EH (cell line): ENCODE measurements around the gene OSTN.
"Not testable (repeated sequence)": the region's sequence is repeated elsewhere in the genome, so short reads cannot be mapped to it uniquely, and the experiment has no call there.

Experiments
- DNase-seq: peaks from one replicate; pipeline ENCODE4 v3.0.0-alpha.2; 2015; ENCODE audit warnings: low read depth

OSTN gene

DNA sequence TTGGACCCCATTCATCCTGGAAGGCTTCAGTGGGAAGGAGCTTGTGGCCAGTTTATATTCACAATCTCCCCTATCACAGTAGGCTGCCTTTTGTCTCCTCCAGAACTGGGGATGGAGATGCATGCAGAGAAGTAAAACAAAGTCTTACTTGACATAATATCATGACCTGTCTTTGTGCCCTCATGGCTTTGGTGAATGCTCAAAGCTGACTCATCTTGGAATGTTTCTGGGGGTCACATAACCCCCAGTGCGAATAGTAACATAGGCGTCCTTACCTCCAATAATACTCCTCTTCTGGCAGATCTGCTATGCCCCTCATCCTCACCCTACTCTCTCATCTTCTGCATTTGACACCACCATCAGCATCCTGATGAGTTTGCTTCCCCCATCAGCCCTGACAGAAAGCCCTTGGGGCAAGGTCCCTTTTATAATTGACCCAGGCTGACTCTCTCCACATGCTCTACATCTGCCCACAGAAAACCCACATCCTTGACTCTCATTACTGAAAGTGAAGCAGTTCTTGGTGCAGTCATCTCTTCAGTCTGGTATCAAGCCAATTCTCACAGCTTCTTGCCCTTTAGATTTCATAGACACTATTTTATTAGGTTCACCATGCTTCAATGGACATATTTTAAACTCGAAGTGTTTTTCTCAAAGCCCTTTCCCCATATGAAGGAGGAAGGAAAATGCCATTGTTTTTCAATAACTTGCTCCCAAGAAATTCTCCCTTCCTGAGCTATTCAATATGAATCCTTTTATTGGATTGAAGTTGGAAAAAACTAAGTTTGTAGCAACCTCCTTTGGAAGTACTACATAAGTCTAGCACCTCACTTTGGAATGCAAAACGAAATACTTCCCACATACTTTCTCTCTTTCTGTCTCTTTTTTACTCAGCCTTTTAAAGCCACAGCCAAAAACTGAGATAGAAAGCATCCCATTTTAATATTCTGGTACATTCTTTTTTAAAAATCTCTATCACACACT is 36.6 kb downstream of the OSTN start:
- peak; percentile 91 for DNase-seq

DNA sequence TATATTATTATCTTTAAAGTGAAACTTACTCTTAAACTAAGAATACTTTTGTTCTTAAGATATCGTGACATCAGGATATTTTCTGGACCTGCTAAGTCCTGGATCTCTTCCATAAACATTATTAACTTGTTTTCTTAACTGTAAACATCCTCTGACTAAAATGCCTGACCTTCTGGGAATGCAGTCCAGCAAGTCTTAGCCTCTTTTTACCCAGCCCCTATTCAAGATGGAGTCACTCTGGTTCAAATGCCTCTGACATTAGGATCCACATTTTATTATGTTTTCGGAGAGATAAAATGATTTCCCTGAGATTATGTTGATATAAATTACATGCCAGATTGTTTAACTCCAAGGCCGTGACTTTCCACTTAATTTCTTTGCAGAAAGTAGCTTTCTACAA is 37.6 kb downstream of the OSTN start:
- peak; percentile 90 for DNase-seq

DNA sequence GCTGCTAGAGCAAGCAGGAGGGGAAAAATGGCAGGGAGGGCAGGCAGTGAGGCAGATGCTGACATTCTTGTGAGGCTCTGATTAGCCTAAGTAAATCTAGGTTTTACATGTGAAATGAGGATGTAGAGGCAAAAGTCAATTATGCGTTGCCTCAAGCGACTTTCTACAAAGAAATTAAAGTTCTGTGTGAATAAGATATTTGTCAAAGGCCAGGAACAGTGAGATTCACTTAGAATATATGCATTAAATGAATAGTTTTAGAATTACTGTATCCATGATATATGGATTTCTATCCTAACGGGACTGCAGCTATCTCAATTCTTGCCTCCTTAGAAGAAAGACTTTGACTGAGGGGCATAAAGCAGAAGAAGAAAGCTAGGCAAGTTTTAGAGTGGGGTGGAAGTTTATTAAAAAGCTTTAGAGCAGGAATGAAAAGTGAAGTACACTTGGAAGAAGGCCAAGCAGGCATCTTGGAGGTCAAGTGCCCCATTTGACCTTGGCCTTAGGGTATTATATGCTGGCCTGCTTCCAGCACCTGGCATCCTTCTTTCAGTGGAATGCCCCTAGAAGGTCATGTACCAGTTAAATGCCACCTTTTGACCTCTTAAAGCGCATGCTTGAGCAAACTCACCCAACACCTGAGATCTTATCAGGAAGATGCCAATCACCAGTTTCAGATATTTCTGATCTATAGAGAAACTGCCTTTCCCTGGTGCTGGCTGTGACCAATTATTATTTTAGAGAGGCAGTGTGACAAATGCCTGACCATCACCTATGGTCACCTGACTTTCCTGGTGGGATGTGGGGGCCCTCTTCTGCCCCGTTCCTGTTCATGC is 38.2 kb downstream of the OSTN start:
- no peak for DNase-seq

DNA sequence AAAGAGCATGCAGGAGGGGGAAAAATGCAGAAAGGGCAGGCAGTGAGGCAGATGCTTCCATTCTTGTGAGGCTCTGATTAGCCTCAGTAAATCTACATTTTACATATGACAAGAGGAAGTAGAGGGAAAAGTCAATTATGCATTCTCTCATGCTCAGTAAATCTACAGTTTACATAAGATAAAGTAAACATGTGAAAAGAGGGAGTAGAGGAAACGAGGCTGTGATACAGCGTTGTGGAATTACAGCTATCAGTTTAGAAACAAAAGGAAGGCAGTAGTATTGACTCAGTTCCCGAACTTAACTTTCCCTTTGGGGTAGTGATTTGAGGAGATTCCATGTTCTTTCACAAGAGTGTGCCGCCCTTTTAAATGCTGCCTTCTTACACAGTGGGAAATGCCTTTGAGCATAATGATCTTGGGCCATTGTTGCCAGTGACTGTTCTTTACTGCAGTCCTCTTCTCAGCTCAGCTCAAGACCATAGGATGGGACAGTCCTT is 39.3 kb downstream of the OSTN start:
- DNase-seq: peak; percentile 89

DNA sequence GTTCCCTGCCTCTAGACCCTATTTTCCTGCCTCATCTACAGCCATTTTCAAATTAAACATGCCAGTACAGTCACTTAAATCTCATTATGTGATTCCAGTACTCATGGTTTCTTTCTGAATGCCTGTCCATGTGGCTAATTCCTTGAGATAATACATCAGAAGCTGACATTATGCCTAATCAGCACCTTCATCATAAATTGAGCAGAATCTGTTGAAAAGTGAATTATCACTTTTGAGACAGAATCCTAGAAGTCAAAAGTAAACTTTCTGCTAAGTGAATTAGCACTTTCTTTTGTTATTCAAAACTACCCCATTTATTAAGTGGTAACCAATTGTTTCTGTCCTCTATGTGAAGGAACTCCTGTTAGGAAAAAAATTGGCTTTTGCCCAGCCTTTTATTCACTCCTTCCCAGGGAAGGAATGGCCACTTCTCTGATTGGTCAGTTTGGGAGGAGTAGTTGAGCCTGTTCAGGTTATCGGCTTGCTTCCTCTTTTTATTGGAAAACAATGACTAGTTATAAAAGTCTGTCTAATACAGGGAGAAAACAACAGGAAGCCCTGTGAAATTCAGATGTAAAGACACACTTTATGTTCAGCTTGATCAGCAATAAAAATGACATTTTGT is 40.5 kb downstream of the OSTN start:
- peak; percentile 13 for DNase-seq

DNA sequence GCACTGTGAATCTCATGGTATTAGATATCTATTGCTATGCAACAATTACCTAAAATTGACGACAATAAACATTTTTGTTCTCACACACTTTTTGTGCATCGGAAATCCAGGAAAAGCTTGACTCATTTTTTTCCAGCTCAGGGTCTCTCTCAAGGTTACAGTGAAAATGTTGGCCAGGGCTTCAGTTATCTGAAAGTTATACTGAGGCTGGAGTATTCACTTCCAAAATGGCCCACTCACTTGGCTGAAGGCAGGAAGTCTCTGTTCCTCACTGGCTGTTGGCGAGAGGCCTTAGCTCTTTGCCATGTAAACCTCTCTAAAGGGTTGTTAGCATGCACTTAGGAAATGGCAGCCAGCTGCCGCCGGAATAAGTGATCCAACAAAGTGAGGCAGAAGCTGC is 41.4 kb downstream of the OSTN start:
- no peak for DNase-seq

DNA sequence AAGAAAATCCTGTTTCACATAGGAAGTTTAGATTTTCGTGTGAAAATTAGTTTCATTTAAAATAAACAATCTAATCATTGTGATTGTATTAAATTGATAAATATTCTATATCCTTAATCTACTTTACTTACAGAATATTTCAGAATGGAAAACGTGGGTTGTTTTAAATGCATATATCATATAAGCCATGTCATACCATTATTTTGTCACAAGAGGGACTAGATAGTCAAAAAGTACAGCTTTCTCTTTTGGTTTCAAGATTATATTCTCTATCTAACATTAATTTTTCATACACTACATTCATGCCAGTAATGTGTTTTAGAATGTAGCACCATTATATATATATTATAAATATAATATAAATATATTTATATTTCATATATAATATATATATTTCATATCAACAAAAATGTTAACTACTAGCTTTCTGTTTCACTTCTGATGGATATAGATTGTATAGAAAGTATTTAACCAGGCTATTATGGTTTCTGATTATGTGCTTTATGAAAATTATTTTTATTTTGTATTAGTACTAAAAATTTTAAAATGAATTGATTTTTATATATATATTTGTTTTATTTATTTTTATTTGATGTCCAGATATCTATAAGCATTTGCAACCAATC is 45.3 kb downstream of the OSTN start:
- DNase-seq: peak; percentile 35

DNA sequence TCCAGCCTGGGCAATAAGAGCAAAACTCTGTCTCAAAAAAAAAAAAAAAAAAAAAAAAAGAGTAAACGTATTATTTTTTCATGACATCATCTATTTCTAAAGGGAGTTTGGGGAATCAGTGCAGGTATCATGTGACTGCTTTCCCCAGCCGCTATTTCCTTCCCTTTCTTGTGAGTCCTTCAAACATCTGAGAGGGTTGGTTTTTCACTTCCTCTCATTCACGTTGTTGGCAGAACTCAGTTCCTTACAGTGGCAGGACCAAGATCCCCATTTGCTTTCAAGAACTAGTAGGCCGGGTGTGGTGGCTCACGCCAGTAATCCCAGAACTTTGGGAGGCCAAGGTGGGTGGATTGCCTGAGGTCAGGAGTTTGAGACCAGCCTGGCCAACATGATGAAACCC is 47.0 kb downstream of the OSTN start:
- DNase-seq: not testable (repeated sequence)

DNA sequence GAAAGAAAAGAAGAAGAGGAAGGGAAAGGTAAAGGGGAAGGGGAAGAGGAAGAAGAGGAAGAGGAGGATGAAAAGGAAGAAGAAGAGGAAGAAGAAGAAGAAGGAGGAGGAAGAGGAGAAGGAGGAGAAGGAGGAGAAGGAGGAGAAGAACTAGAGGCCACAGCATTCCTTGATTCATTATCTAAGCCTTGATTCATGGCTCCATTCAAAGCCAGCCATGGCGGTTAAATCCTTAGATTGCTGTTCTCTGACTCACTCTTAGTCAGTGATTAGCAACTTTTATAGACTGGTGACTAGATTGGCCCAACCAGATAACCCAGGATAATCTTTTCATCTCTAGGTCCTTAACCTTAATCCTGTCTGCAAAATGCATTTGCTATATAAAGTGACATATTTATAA is 47.6 kb downstream of the OSTN start:
- peak; percentile 93 for DNase-seq

DNA sequence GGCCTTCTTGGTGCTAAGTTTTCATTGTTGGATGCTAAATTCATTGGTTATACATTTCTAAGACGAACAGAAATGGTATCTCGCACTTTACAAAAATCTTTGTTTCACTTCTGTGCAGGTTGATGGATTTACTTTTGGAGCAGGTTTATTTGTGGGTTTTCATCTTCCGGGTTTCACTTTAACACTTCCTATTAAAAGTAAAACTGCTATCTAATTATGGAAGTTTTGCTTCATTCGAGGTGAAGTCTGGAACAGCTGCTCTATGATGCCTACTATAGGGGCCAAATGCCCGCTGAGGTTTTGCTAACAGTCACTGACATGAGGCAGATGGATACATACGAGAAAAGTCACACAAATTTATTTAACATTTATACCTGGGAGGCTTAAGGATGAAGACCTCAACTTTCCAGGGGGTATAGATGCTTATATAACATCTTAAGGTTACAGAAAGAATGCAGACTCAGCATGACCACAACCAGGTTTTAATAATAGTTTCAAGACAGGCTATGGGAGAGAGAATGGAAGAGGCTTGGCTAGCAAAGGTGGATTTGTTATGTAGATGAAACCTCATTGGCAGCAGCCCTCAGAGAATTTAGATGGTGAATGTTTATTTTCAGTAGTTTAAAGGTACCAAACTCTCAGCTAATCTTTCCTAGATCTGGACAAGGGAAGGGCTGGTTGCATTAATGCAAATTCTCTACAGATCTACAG is 54.2 kb downstream of the OSTN start:
- DNase-seq: no peak

DNA sequence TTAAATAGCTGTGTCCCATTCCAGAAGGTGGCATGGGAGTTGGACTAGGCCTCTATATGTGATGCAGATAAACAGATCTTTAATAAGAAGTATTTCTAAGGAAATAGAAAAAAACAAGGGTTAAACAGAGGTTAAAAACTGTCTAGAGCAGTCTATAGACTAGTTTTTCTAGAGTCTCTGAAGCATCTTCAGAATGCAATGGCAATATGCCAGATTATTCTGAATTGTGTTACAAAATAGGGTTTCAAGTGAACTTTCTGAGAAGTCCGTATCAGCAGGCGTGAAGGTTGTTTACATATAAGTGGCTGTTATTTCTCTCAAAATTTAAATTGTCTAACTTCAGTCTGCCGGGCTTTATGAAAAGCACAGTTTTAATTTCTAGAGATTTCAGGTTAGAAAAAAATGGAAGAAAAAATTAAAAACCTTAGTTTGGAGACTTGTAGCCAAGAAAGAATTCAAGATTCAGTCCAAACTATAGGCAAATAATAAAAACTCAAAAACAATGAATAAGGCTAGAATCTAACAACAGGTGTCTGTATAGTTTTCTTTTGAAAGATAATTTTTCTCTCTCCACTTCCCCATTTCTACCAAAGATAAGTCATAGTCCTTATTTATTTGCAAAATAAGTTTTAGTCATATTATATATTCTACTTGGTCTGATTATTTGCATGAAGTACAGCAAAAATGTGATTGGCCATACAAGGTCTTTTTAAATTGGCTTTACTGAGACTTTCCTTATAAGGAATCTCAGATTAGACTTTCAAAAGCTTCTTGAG is 55.2 kb downstream of the OSTN start:
- DNase-seq: peak; percentile 23

DNA sequence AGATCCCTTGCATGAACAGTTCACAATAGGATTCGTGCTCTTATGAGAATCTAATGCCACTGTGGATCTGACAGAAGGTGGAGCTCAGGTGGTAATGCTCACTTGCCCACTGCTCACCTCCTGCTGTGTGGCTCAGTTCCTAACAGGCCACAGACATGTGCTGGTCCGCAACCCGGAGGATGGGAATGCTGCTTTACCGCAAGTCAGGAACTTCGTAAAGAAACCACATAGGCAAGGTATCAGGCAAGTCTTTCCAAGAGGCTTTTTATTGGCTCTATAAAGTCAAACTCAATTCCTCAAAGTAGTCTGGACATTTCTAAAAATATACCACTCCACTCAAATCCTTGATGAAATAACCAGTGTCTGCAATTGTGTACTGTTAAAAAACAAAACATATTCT is 56.1 kb downstream of the OSTN start:
- DNase-seq: peak; percentile 83

DNA sequence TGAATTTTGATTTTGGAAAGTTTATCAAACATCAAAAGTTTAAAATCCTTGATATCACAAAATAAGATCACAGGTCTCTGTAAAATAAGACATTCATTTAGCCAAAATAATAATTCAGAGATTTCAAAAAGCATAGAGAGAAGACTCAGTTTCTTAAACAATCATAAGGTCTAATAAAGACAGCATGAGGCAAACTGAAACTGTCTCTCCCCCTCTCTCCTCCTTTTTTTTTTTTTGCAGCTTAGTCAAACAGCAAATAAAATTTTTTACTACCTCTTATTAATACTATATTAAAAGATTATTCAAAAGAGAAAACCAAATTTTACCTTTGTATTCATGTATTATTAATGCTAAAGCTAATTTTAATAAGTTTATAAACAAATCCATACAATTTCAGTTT is 57.4 kb downstream of the OSTN start:
- DNase-seq: no peak

DNA sequence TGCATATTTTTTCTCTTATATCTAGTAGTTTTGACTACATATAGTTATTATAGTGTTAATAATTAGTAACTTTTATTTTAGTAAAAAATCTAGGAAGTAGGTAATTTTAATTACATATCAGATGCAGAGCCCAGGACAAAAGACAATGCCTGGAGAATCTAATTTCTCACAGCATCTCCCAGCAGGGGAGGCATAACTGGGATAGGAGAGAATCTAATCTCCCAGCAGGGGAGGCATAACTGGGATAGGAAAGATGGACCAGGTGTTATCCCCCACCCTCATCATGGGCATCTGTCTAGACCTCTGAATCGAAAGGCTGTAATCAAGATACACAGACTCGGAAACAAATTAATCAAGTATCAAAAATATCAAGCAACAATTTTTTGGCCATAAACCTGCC is 58.2 kb downstream of the OSTN start:
- no peak for DNase-seq

DNA sequence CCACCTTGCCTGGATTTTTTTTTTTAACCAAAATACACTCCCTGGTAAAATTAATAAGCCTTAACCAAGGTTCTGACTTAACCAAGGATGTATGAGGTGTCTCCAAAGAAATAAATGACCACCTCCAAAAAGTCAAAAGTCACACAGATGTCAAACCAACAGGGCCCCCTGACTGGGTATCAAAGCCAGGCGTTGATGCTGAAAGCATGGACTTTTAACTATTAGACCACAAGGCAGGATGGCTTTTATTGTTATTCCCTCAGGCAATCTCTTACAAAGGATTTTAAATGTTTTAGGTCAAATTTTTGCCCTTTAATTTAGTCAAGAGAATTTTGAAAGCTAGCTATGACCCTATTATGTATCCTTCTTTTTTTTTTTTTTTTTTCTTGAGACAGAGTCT is 60.4 kb downstream of the OSTN start:
- DNase-seq: peak; percentile 34

DNA sequence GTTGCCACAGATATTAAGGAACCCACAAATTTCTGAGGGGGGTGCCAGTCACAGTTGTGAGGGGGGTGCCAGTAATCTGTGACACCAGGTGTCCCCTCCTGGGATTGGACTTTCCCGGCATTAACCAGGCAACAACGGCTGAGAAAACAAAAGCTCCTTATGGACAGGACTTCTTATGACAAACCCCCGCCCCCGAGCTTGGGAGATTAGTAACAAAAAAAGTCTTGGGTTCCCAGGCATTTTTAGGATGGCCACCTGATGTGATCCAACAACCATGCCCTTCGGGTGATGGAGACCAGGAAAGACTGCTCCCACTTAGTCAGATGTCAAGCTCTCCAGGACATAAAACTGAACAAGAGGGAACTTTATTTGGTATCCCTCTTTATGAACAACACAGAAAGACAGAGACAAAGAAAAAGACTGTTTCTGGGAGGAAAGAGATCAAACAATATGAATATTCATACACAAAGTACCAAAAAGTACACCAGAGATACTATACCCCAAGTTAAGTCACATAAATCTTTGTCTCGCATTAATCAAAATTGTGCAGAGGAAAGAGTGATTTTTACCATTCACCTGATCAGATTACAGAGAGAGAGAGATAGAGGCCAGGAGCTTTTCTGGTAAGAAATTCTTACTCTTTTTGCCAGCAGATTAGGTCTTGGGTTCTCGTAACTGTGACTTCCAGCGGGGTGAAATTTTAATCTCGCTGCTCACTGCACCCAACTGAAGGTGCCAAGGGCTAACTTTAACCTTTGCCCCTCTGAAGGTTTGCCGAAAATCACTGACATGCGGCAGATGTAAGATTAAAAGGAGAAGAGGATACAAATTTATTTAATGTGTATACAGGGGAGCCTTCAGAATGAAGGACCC is 61.6 kb downstream of the OSTN start:
- no peak for DNase-seq

DNA sequence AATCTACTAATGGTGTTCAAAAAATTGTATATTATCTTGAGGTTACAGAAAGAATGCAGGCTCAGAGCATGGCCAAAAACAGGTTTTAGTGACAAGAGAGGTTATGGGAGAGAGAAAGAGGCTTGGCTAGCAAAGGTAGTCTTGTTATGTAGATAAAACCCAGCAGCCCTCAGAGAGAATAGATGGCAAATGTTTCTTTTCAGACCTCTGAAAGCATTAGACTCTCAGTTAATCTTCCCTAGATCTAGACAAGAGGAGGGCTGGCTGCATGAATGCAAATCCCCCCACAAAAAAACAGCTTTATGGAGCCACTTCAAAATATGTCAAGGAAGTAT is 62.2 kb downstream of the OSTN start:
- DNase-seq: no peak

DNA sequence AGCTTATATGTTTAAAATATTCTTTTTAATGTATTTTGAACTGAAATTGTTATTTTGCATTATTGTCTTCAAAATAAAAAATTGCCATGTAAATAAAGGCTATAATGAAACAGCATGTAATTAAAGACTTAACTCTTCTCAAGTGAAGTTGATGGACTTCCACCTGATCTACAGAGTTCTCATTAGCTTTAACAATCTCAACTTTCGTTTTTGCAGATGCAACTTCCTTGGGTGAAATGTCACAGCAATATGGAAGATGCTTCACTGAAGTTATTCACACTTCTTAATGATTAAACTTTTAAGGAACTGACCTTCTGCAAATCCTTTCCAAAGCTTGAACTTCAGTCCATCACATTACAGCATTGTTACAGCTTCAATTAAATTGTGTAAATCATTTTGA is 63.6 kb downstream of the OSTN start:
- DNase-seq: no peak

DNA sequence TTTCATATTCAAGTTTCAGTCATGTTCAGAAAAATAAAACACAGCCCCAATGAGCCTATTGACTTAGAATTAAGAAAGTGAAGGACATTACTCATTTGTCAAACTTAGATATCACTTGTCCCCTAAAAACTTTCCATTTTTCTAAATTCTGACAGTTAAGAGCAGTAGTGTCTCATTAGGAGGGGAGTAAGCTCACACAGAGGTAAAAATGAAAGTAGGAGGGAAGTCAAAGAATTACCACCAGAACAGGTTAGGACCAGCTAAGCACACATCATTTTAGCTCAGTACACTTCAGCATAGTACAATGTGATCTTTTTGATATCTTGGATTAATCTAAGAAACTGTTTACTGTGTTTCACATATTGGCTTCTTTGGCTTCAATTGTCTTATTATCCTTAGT is 64.3 kb downstream of the OSTN start:
- no peak for DNase-seq

DNA sequence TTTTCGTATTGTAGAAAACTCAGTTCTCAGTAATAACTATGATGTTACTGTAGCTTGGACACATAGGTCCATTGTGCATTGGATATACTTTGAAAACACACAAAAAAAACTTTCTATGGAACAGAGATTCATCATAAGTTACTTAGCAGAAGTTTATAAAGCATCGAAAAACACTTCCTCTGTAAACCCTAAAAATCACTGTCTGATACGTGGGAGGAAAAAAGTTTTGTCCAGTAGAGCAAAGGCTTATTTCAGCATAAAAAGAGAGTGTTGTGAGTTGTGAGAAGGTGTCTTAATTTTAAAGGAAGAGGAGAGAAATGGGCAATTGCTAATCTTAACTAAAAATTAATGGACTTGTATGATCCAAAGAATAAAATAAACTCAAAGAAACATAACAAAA is 64.8 kb downstream of the OSTN start:
- DNase-seq: no peak
